DND-41 (cell line): ENCODE data around the gene DENND1A.

Experiments used
- ATAC-seq: fragments of 200-7000 bp; cut with Tn5 transposase; 3 replicates; pipeline ENCODE4 v1.9.1; 2021; ENCODE audit warnings: low read depth; ENCODE audit not compliant: insufficient read depth
- DNase-seq: peaks from one replicate; pipeline ENCODE4 v3.0.0-alpha.2; 2020
- H2AFZ ChIP-seq: 2 replicates; pipeline ENCODE4 v1.6.0; 2012; ENCODE audit warnings: low read depth, low read length
- H3K27ac ChIP-seq: 2 replicates; pipeline ENCODE4 v1.5.1; 2012; ENCODE audit warnings: low read length, inconsistent platforms
- H3K27me3 ChIP-seq: fragments of 200-600 bp; sonication (generic); 2 replicates; pipeline ENCODE4 v1.6.0; 2012; ENCODE audit warnings: low read length, mild to moderate bottlenecking, inconsistent platforms; ENCODE audit not compliant: insufficient read depth, poor library complexity
- H3K36me3 ChIP-seq: 2 replicates; pipeline ENCODE4 v1.5.1; 2012; ENCODE audit warnings: low read length, inconsistent platforms; ENCODE audit not compliant: insufficient read depth
- H3K4me1 ChIP-seq: 2 replicates; pipeline ENCODE4 v1.5.1; 2012; ENCODE audit warnings: mild to moderate bottlenecking, low read length; ENCODE audit not compliant: insufficient read depth
- H3K4me2 ChIP-seq: 2 replicates; pipeline ENCODE4 v1.6.0; 2012; ENCODE audit warnings: mild to moderate bottlenecking, moderate library complexity, low read length, inconsistent platforms; ENCODE audit not compliant: insufficient read depth
- H3K4me3 ChIP-seq, 2 experiments: fragments of 200-600 bp in 1 of 2; shearing (Covaris generic) in 1 of 2; 2 replicates each; pipeline ENCODE4 v1.5.1; 2012 to 2016; ENCODE audit warnings: inconsistent platforms in 2 of 2, low read length in 2 of 2, mild to moderate bottlenecking in 2 of 2, low read depth in 1 of 2, moderate library complexity in 1 of 2
- H3K79me2 ChIP-seq: 2 replicates; pipeline ENCODE4 v1.6.0; 2012; ENCODE audit warnings: low read length, inconsistent platforms; ENCODE audit not compliant: insufficient read depth
- H3K9ac ChIP-seq: 2 replicates; pipeline ENCODE4 v1.6.0; 2012; ENCODE audit warnings: low read depth, mild to moderate bottlenecking, inconsistent platforms, low read length, moderate library complexity
- H3K9me3 ChIP-seq: 2 replicates; pipeline ENCODE4 v1.5.1; 2012; ENCODE audit warnings: low read length, moderate library complexity, mild to moderate bottlenecking, inconsistent platforms; ENCODE audit not compliant: insufficient read depth, severe bottlenecking
- H4K20me1 ChIP-seq: 2 replicates; pipeline ENCODE4 v1.6.0; 2012; ENCODE audit warnings: low read length; ENCODE audit not compliant: insufficient read depth
- CTCF ChIP-seq: IDR thresholded peaks from 2 replicates; pipeline ENCODE4 v1.5.1; 2012; ENCODE audit warnings: borderline replicate concordance, low read length, moderate library complexity, mild to moderate bottlenecking; ENCODE audit not compliant: poor library complexity, severe bottlenecking; ENCODE audit errors: extremely low read depth
- EZH2 ChIP-seq: IDR thresholded peaks from 3 replicates; pipeline ENCODE4 v1.6.1; 2012; ENCODE audit warnings: borderline replicate concordance, low read depth, mild to moderate bottlenecking, moderate library complexity, low read length, inconsistent platforms; ENCODE audit not compliant: severe bottlenecking

Gene DENND1A

DNA sequence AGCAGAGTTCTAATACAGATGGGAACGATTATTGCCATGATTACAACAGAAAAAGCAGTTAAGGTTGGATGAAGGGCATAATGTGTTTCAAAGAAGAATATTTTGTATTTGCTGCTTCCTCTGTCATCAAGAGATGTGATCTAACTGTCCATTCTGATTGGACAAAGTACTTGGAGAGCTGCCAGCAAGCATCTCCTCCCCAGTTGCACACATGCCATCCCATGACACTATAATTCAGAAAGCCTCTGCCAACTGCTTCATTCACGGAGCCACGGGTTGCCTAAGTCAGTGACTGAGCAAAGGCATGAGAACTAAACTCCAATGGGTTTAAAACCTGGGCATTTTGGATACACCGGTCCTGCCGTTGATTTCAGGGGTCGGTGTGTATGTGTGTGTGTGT is 320.1 kb downstream of the DENND1A start:
- Histone ChIP-seq H3K27me3 (no peaks in the 10 kb centered on the region), H4K20me1 (no peaks in the 10 kb centered on the region), H3K9me3 (no peaks in the 10 kb centered on the region), H3K36me3 (no peaks in the 10 kb centered on the region), H3K79me2 (no peaks in the 10 kb centered on the region), H3K4me1 (no peaks in the 10 kb centered on the region), H2AFZ (no peak overlapping the region), H3K4me2 (no peak overlapping the region), H3K4me3 (no peak overlapping the region), H3K9ac (no peak overlapping the region), H3K27ac (no peak overlapping the region)
- TF ChIP-seq EZH2 (no peak), CTCF (no peak)
- ATAC-seq (no peak), DNase-seq (no peak)

GRCh38 chr9:123608104-123608503 is 321.8 kb downstream of the DENND1A start:
- Histone ChIP-seq H3K4me3 (no peak overlapping the region), H3K79me2 (no peaks in the 10 kb centered on the region), H4K20me1 (no peaks in the 10 kb centered on the region), H3K27me3 (no peaks in the 10 kb centered on the region), H3K9me3 (no peaks in the 10 kb centered on the region), H3K9ac (no peak overlapping the region), H3K27ac (no peak overlapping the region), H3K4me1 (no peaks in the 10 kb centered on the region), H3K4me2 (no peak overlapping the region), H3K36me3 (no peaks in the 10 kb centered on the region), H2AFZ (no peak overlapping the region)
- DNase-seq (no peak), ATAC-seq (no peak)
- no peak for TF ChIP-seq EZH2
- no peak for TF ChIP-seq CTCF

DNA sequence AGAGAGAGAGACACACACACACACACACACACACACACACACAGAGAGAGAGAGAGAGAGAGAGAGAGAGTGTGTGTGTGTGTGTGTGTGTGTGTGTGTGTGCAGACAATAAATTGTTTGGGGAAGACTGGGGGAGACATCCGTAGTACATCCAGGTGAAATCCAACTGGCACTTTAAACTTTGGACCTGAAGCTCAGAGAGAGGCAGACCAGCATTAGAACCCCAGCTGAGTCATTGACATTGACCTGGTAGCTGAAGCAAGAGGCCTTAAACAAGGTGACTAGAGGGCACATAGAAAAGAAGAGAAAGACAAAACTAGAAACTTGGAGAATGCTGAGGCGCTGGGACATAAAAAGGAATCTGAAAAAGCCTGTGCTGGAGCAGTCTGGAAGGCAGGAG is 322.4 kb downstream of the DENND1A start:
- Histone ChIP-seq H3K4me1 (no peaks in the 10 kb centered on the region), H3K9ac (no peak overlapping the region)

More for the DNA sequence above, 322.4 kb downstream of the DENND1A start:
- no peak for TF ChIP-seq CTCF
- TF ChIP-seq EZH2, result no peak
- Histone ChIP-seq H3K4me2 (no peak overlapping the region), H3K36me3 (no peaks in the 10 kb centered on the region), H3K27me3 (no peaks in the 10 kb centered on the region), H2AFZ (no peak overlapping the region), H4K20me1 (no peaks in the 10 kb centered on the region), H3K27ac (no peak overlapping the region), H3K9me3 (no peaks in the 10 kb centered on the region), H3K79me2 (no peaks in the 10 kb centered on the region), H3K4me3 (no peak overlapping the region)
- ATAC-seq (no peak), DNase-seq (no peak)
